ENCODE data around the gene ZNF444.

- no peak for TF ChIP-seq CTCF (IDR thresholded peaks at IDR 0.05; ENCODE audit: extremely low read depth in 1 of 2, insufficient read depth in 1 of 2, low read depth in 1 of 2, low read length in 2 of 2)
- no peak for TF ChIP-seq POLR2AphosphoS5 (IDR thresholded peaks at IDR 0.05; ENCODE audit: insufficient read depth, low read depth, low read length)
These were observed 8.6 kb downstream of the ZNF444 start for GRCh38 chr19:56149656-56150038.

All from endothelial cell of umbilical vein (primary cell).